ENCODE results near the gene PROSER3.

- no peak for TF ChIP-seq CTCF (IDR thresholded peaks at IDR 0.05; ENCODE audit: low read depth, low read length, poor library complexity, severe bottlenecking)
- TF ChIP-seq EZH2phosphoT487 (IDR thresholded peaks at IDR 0.05; ENCODE audit: borderline replicate concordance, low read length), result no peak
Measured at GRCh38 chr19:35721374-35721773, 36.6 kb upstream of the PROSER3 start.
